Measurements from ENCODE around the gene CYP1A2.

GRCh38 chr15:74791667-74792066 is 43.0 kb downstream of the CYP1A2 start:
- TF ChIP-seq REST (IDR thresholded peaks at IDR 0.05; ENCODE audit: insufficient read depth in 1 of 2, low read depth in 2 of 2, low read length in 2 of 2), result no peak
- no peak for TF ChIP-seq POLR2AphosphoS5 (IDR thresholded peaks at IDR 0.05; ENCODE audit: low read depth, low read length)
- no peak for TF ChIP-seq SIN3A (IDR thresholded peaks at IDR 0.05; ENCODE audit: borderline replicate concordance, insufficient read depth, low read length)

Measured in PFSK-1 (cell line).